Measurements from ENCODE around the gene C20orf173.
"Not testable (repeated sequence)": the region's sequence is repeated elsewhere in the genome, so short reads cannot be mapped to it uniquely, and the experiment has no call there.

Gene C20orf173

DNA sequence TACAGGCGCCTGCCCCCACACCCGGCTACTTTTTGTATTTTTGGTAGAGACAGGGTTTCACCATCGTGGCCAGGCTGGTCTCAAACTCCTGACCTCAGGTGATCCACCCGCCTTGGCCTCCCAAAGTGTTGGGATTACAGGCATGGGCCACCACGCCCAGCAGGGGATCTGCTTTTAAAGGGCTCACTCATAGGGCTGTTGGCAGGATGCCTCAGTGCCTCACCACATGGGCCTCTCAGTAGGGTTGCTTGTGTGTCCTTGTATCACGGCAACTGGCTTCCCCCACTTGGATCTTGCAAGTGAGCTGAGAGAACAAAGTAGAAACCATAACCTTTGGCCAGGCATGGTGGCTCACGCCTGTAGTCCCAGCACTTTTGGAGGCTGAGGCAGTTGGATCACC is 15.5 kb upstream of the C20orf173 start:
- peak in 1 of 2 experiments; percentile 35 for DNase-seq

GRCh38 chr20:35544436-35544835 is 15.0 kb upstream of the C20orf173 start:
- no peak for DNase-seq

DNA sequence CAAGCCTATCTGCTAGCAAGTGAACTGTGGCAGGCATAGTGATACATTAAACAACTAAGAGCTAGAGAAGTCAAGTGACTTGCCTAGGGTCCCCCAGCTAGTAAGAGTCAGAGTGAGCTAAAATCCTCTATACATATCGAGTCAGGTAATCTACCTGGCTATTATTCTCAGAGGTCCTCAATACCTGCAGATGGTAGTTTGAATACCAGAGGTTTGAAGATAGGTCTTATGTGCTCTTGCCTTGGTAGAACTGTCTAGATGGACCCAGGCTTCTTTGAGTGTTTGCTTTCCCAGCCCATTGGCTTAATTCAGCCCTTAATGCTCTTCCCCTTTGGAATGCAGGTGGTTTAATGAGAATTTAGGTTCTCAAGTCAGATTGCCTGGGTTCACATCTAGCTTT is 13.5 kb upstream of the C20orf173 start:
- DNase-seq, result no peak

DNA sequence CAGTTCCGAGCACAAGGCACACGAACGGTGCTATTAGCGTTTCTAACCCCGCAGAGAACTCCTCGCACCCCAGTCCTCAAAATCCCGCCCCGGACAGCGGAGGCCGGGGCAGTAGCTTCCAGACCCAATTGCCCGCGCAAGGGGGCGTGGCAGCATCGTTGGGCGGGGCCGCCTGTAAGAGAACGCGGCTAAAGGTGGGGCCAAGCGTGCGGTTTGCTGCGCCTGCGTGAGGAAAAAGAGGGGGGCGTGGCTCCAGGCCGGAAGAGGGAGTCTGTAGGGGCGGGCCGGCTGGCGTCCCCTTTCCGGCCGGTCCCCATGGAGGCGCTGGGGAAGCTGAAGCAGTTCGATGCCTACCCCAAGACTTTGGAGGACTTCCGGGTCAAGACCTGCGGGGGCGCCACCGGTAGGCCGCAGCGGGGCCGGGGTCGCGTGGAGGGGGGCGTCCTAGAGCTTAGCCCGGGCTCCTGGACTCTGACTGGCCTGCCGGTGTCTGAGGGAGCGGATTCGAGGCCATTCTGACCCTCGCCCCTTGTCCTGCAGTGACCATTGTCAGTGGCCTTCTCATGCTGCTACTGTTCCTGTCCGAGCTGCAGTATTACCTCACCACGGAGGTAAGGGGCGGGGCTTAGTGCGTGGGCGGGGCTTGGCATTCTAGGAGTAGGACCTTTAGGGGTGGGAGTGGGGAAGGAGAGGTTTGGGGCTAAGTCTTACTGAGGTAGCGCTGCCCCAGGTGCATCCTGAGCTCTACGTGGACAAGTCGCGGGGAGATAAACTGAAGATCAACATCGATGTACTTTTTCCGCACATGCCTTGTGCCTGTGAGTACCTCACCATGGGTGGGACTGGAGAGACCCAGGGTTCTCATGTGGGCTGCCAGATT is 12.6 kb upstream of the C20orf173 start, which contains the start of gene ERGIC3:
TSS of gene ERGIC3 (plus strand) at position 296 of the 880 bp plus-strand sequence. CDS start at position 316, 20 bp downstream.
- peak; percentile 95 to 97 for DNase-seq

DNA sequence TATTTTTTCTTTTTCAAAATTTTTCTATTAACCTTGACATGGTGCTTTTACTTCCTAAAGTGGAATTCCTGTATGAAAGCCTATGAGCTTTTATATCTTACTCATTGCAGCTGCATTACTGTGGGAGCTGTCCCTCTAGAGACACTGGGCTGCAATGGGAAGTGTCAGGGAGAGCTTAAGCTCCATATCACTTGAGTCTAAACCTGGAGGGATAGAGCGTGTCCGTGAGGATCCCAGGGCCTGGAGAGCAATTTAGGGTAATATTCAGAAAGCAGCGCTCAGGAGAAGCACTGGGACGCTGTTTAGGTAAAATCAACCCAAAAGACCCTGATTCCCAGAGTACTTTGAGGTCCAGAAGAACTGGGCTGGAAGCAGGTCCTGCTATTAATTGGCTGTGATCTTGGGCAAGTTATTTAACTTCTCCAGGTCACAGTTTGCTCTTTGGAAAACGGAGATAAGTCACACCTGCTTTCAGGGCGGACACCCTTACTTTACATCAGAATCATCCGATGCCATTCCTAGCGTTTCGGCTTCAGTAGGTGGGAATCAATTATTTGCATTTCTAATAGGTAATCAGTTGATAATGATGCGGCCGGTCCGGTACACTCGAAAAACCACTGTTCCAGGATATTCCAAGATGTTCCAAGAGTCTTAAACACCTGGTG is 11.8 kb upstream of the C20orf173 start:
- no peak for DNase-seq

GRCh38 chr20:35539756-35540212 is 10.3 kb upstream of the C20orf173 start:
- DNase-seq, result peak; percentile 28 to 58

- DNase-seq, result no peak
Measured at GRCh38 chr20:35527122-35527769, 2.2 kb downstream of the C20orf173 start.

- DNase-seq, result no peak
Measured at GRCh38 chr20:35525639-35526038, 3.8 kb downstream of the C20orf173 start.

DNA sequence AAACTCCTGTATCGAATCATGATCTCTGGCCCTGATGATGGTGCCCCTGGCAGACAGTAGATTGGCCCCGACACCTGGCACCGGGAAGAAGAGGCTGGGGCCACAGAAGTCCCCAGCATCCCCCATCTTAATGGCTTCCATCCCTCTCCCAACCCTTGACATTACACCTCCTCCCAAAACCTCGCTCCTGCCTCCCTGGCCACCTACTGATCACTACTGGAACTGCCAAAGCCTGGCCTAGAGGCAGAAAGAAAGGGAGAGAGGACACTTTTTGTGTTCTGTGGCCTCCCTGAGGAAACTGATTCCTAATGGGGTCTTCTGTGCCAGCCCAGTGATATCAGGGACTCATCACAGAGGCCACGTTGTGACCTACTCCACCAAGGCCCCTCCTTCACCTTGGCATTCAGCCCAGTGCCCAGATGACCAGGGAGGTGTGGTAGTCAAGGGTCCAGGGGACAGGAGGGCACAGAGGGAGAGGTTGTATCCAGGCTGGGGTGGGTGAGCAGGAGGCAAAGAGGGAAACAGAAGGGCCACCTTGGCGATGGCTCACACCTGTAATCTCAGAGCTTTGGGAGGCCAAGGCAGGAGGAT is 6.1 kb downstream of the C20orf173 start:
- DNase-seq, result no peak

- no peak for DNase-seq
Measured at GRCh38 chr20:35518955-35519354, 10.5 kb downstream of the C20orf173 start.

DNA sequence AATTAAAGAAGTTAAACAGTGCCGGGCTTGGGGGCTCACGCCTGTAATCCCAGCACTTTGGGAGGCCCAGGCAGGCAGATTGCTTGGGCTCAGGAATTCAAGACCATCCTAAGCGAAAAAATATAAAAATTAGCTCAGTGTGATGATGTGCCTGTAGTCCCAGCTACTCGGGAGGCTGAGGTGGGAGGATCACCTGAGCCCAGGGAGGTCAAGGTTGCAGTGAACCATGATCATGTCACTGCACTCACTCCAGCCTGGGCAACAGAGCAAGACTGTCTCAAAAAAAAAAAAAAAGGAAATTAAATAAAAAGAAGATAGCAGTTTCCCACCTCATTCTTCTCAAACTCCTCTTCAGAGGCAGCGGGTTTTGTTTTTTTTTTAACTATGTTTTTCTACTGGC is 11.7 kb downstream of the C20orf173 start:
- DNase-seq, result not testable (repeated sequence)

DNA sequence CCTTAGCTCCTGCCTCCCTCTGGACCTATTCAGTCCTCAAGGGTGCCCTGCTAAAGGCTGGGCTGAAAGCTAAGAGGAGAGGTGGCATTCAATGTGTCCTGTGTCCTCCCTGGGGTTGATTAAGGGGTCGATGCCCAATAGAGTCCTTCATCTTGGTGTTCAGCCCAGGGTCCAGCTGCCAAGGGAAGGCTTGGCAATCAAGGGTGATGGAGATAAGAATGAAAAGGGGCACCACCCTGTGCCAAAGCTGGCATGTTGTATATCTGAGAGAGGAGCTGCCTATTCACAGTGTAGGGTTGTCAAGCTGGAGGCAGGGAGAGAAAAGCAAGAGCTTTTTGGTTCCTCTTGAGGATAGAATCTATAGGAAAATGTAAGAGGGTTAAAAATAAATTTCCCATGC is 12.3 kb downstream of the C20orf173 start:
- no peak for DNase-seq

DNA sequence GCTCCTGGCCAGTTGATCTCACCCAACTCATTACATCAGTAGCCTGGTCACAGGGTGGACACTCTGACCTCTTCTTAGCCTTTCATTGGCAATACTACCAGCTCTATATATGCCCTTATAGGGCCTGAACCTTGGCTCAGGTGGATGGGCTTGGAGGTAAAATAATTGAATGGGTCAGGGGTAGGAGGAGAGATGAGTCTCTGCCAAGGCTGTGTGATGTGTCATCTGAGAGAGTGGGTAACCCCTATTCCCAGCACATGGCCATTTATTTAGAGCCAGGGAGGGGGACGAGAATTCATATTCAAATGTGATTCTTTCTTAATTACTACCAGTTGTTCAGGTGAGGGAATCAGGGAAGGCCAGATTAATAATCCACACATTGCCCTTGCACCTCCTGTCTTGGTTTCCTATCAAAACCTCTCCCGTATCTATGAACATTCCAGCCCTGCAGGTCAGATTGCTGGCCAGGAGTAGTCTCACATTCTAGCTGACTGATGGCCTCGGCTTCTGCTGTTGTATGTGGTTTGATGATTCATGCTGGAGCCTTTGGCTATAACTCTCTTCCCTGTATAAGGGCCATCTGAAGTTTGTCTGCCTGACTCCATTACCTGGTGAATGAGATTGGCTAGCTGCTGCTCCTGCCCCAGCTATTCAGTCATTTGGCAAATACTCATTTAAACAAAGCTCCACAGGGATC is 13.4 kb downstream of the C20orf173 start:
- DNase-seq, result no peak

GRCh38 chr20:35515341-35515740 is 14.1 kb downstream of the C20orf173 start:
- DNase-seq, result no peak

- DNase-seq, result no peak
Measured at GRCh38 chr20:35514371-35514932, 15.0 kb downstream of the C20orf173 start.

- peak in 1 of 2 experiments; percentile 17 for DNase-seq
Measured at GRCh38 chr20:35511814-35512420, 17.5 kb downstream of the C20orf173 start.

DNA sequence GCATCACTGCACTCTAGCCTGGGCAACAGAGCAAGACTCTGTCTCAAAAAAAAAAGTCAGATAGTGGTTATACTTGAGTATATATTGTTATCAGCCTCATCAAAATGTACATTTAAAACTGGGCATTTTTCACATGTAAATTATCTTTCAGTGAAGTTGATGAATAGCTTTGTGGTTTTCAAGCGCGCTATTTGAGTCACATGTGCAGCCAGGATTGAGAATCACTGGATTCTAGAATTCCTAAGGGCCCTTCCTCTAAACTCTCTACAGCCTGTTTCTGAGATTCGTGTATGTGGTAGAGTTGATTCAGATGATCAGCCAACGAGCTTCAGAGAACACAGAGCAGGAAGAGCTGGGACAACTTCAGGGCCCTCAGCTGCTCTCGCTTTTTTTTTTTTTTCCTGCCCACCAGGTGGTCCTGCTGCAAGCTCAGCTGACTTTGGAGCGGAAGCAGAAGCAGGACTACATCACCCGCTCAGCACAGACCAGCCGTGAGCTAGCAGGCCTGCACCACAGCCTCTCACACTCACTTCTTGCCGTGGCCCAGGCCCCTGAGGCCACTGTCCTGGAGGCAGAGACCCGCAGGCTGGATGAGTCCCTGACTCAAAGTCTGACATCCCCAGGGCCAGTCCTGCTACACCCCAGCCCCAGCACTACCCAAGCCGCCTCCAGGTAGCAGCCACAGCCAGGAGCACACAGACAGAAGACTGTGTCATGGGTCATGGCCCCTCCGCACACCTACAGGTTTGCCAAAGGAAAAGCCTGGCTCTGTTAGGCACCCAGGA is 18.3 kb downstream of the C20orf173 start:
- DNase-seq, result no peak

DNA sequence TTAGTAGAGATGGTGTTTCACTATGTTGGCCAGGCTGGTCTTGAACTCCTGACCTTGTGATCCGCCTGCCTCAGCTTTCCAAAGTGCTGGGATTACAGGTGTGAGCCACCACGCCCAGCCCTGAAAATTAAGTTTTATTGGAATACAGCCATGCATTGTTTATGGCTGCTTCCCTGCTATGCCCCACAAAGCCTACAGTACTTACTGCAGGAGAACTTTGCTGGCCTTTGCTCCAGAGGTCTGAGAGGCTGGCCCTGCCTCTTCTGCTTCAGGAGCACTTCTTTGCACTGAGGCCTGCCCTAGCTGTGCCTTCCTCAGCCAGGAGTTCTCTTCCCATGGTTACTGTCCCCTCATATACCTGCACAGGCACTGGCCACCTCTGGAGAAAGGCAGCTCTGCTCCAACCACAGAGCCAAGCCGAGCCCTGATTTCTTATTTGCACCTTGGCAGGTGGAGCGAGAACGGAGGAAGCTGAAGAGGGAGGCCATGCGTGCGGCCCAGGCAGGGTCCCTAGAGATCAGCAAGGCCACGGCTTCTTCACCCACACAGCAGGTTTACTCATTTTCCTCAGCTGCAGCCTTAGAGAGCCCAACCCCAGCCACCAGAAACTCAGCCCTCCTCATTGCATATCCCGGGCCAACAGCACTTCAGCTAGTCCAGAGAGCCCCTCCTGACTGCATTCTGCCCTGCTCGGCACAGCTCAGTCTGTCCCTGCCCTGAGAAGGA is 20.8 kb downstream of the C20orf173 start:
- no peak for DNase-seq

- no peak for DNase-seq
Measured at GRCh38 chr20:35506872-35507638, 22.4 kb downstream of the C20orf173 start.

All from NCI-H2081 (cell line).